PFSK-1 (cell line): ENCODE data around the gene CNIH3.

Experiments
- POLR2AphosphoS5 ChIP-seq: IDR thresholded peaks from 2 replicates; pipeline ENCODE4 v1.6.1; 2012; ENCODE audit warnings: low read depth, mild to moderate bottlenecking, control low read depth, low read length, moderate library complexity
- TAF1 ChIP-seq: IDR thresholded peaks from 2 replicates; pipeline ENCODE4 v1.6.1; 2012; ENCODE audit warnings: low read length, control low read depth, borderline replicate concordance; ENCODE audit not compliant: insufficient read depth

- TF ChIP-seq POLR2AphosphoS5 (no peak), TAF1 (no peak)
Observed at GRCh38 chr1:224629965-224630364, 13.8 kb downstream of the CNIH3 start.
